GM19099 (cell line): ENCODE data around the gene IGFBP3.

Source experiments
- POLR2A ChIP-seq: IDR thresholded peaks from 3 replicates; pipeline ENCODE4 v1.6.1; 2011; ENCODE audit warnings: low read depth; ENCODE audit not compliant: insufficient read length; ENCODE audit errors: extremely low read depth

The IGFBP3 gene

GRCh38 chr7:45930967-45931366, 9.9 kb upstream of the IGFBP3 start:
- no peak for TF ChIP-seq POLR2A

- TF ChIP-seq POLR2A, result no peak
Measured at GRCh38 chr7:45927721-45928120, 6.6 kb upstream of the IGFBP3 start.

- no peak for TF ChIP-seq POLR2A
Measured at GRCh38 chr7:45924283-45924682, 3.2 kb upstream of the IGFBP3 start.

- no peak for TF ChIP-seq POLR2A
Measured at GRCh38 chr7:45923818-45924217, 2.7 kb upstream of the IGFBP3 start.

- TF ChIP-seq POLR2A, result no peak
Measured at GRCh38 chr7:45923290-45923689, 2.2 kb upstream of the IGFBP3 start.

GRCh38 chr7:45922810-45923209, 1.7 kb upstream of the IGFBP3 start:
- no peak for TF ChIP-seq POLR2A

- TF ChIP-seq POLR2A, result no peak
Measured at GRCh38 chr7:45921699-45922519, 837 bp upstream of the IGFBP3 start.

- TF ChIP-seq POLR2A, result no peak
Measured at GRCh38 chr7:45921381-45921698, 268 bp upstream of the IGFBP3 start.

GRCh38 chr7:45919993-45920459, 1.0 kb downstream of the IGFBP3 start:
- no peak for TF ChIP-seq POLR2A

GRCh38 chr7:45919231-45919784, 1.8 kb downstream of the IGFBP3 start:
- TF ChIP-seq POLR2A, result no peak

- no peak for TF ChIP-seq POLR2A
Measured at GRCh38 chr7:45918556-45918955, 2.5 kb downstream of the IGFBP3 start.

- TF ChIP-seq POLR2A, result no peak
Measured at GRCh38 chr7:45917658-45918057, 3.4 kb downstream of the IGFBP3 start.

GRCh38 chr7:45917064-45917463, 4.0 kb downstream of the IGFBP3 start:
- no peak for TF ChIP-seq POLR2A

GRCh38 chr7:45915606-45916005, 5.5 kb downstream of the IGFBP3 start:
- no peak for TF ChIP-seq POLR2A

GRCh38 chr7:45914911-45915310, 6.2 kb downstream of the IGFBP3 start:
- TF ChIP-seq POLR2A, result no peak

GRCh38 chr7:45912972-45913371, 8.1 kb downstream of the IGFBP3 start:
- no peak for TF ChIP-seq POLR2A
